ENCODE results near the gene FAM131A.

The FAM131A gene

DNA sequence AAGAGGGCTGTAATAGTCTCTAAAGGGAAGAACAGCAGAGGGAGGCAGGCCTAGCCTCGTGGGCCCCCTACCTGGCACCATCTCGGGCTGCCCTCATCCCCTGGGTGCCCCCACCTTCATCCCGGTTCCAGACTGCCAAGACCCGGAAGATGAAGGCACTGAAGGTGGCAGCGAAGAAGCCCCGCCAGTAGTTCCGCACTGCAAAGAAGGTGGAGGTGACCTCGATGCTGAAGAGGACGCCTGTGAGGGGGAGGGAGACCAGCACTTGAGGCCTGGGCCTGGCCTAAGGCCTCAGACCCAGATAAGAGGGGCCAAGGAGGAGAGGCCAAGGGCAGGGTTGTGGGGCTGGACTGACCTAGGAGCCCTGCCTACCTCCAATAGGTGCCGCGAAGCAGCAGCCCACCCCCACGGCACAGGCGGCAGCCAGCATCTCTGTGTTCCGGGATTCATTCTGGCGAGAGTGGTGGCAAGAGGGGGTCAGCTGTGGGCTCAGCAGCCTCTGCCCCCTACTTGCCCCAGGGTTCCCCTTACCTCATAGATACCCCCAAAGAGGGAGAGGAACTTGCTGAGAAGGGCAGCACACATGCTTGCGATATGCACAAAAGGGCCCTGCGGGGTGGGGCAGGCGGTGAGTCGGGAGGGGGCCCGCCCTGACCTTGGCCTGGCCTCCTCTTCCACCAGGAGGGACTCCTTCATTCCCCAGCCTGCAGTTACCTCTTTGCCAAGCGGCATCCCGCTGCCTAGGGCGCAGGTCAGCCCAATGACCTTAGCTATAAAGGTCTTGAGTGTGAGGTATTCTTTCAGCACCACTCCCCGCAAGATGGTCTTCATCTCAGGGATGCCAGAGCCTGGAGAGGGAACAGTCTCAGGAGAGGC, 20.1 kb downstream of the FAM131A start:
- no peak for DNase-seq (ENCODE audit: low spot score)

DNA sequence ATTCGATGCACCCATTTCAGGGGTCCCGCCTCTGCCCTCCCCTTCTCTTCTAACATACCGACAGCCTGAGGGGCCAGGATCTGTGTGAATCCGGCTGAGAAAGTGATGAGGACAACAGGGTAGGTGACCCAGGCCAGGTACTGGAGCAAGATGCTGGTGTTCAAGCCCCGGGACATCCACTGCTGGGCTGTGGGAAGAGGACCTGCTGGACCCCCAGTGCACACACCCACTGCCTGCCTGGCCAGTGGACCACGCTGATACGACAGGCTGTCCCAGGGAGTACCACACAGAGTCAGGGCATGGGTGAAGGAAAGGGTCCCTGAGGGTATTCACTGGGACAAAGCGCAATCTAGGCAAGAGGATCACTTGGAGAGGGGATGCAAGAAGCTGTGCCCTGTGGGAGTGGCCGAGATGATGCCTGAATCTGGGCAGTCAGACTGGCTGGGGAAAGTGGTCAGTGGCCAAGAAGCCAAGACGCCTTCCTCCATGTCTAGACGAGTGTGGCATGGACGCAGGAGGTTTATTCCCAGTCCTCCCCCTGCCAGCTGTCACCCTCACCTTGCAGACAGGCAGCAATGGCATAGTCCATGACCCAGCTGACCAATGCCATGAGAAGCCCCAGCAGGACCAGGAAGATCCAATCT, 20.8 kb downstream of the FAM131A start:
- DNase-seq (ENCODE audit: low spot score), result no peak

DNA sequence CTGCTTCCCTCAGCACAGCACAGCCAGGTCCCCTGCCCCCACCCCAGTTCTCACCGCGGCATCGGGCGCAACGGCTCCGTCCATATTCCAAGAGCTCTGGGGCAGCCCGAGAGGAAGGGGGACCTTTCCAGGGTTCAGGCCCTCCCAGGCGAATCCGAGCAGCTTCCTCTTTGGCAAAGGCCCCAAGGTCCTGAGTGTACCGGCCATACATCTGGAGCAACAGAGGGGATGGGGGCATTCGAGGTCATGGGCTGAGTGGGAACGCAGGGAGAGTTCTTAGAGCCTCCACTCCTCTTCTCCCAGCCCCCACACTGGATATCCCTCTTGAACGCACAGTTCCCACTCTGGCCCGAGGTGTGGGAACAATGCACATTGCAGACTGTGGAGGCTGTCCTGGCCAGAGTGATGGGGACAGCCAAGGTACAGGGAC, 21.5 kb downstream of the FAM131A start:
- DNase-seq (ENCODE audit: low spot score), result no peak

DNA sequence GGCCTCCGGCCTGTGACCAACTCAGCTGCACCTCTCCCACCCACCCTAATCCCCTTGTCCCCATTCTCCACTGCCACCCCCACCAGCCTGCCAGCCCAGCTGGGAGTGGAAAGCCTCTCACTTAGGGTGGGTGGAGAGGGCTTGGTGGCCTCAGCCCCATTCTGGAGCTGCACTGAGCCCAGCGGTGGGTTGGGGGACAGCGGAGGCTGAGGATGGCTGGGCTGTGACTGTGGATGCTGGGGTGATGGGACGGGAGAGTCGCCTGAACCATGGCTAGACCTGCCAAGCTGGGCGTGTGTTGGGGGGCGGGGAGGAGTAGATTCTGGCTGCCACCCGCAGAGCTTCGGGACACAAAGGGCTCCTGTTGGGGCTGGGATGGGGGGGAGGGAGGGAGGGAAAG, 22.2 kb downstream of the FAM131A start:
- DNase-seq (ENCODE audit: low spot score), result no peak

DNA sequence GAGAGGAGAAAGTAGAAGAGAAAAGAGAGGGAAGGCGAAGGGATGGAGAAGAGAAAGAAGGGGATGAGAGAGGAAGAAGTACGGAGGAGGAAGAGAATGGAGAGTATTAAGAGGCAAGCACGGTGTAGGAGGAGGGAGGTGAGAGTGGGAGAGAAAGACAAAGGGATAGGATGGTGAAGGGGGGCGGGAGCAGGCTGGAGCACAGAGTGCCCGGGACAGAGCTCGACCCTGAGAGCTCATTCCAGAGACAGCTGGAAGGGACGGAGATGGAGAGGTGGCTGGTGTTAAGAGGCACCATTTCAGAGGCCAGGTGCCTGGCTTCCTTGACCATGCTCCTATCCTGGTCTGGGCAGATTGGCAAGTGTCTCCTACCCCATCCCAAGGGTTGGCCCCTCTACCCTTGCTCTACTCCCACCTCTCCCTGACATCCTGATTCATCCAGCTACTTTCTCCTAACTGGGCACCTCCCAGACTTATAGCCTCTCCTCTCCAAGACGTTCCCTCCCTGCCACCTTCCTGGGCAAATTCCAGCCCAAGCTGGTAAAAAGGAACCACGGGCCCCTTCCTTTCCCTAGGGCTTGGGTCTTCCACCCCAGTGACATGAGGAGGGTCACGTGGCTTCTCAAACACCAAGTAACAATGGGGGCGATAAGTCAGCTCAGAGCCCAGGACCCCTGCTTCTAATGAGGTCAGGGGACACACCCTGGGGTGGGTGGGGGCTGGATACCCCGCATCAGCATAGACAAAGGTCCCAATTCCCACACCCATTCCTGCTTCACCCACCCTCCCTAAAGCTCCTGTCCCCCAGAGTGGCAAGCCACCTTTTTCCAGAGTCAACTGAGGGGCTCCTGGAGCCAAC, 22.9 kb downstream of the FAM131A start:
- no peak for DNase-seq (ENCODE audit: low spot score)

DNA sequence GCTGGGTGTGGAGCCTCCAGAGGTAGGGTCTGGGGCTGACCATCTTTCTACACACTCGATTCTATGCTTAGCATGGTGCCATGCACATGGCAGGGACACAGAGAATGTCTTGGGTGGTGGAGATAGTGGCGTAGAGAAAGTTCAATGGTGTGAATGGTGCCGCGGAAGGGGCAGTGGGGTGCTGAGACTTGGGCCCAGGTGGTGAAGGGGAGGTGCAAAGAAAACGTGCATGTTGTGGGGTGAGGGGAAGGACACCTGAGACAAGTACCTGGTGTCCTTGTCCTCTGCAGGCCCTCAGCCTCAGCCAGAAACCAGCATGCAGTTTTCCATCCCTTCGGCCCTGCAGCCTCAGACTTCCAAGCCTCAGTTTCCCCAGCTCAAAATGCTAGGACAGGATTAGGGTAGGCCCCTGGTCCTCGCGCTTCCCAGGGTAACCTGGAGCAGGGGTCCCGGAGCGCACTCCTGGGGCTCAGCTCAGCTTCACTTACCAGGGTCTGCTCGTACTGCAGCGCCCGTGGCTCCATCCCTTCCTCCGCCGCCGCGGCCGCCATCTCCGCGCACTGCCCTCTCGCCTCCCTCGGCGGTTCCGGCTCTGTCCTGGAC, 23.6 kb downstream of the FAM131A start:
- no peak for DNase-seq (ENCODE audit: low spot score)

DNA sequence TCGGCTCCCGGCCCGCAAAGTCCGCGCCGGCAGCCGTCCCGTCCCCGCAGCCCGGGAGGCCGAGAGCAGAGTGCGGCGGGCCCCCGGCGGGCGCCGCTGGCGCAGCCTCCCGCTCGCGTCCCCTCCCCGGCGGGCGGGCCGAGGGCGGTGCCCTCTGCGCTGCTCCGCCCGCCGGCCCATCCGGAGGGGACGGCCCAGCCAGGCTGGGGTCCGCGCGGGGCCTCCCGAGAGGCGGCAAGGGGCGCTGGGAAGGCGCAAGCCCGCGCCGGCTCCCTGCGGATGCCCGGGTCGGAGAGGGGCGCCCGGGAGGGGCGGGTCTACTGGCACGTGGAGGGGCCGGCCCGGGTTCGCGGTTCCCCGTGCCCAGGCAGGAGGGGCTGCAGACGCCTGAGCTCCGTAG, 24.1 kb downstream of the FAM131A start, which contains the start of the genes CLCN2 and POLR2H:
Gene CLCN2, minus strand, starts transcription at position 74 of the 400 bp plus-strand sequence. CDS start 126 bp downstream, outside the sequence.
Gene POLR2H, plus strand, starts transcription at position 179 of the 400 bp plus-strand sequence. CDS start 1,783 bp downstream, outside the sequence.
- peak; percentile 83 for DNase-seq (ENCODE audit: low spot score)

DNA sequence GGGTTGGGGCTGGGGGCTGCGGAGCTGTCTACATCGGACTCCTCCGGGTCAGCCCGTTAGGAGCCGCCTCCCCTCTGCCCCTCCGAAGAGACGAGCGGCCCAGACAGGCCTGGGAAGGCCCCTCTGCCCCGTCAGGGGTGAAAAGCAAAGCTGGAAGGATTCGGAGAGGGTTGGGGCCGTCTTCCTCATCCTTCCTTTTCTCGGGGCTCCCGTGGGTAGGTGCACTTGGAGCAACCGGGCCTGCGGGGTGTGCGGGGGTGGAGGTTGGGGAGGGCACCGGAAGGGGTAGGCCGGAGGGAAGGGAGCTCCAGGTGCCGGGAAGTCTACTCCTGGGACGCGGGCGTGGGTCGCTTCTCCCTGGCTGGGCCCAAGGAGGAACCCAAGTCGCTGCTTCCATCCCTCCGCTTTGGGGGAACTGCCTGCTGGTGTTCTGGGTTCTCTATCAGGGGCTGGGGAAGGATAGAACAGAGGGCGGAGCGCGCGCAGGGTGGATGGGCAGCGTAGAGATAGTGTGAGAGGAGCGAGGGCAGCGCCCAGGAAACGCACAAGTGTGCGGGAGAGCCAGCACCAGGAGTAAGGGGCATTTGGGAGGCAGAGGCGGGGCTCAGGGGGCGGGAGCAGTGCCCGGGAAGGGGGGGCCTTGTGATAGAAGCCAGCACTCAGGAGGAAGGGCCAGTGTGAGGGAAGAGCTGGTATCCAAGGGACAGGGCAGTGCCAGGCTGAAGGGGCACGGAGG, 24.7 kb downstream of the FAM131A start:
- DNase-seq (ENCODE audit: low spot score), result no peak

DNA sequence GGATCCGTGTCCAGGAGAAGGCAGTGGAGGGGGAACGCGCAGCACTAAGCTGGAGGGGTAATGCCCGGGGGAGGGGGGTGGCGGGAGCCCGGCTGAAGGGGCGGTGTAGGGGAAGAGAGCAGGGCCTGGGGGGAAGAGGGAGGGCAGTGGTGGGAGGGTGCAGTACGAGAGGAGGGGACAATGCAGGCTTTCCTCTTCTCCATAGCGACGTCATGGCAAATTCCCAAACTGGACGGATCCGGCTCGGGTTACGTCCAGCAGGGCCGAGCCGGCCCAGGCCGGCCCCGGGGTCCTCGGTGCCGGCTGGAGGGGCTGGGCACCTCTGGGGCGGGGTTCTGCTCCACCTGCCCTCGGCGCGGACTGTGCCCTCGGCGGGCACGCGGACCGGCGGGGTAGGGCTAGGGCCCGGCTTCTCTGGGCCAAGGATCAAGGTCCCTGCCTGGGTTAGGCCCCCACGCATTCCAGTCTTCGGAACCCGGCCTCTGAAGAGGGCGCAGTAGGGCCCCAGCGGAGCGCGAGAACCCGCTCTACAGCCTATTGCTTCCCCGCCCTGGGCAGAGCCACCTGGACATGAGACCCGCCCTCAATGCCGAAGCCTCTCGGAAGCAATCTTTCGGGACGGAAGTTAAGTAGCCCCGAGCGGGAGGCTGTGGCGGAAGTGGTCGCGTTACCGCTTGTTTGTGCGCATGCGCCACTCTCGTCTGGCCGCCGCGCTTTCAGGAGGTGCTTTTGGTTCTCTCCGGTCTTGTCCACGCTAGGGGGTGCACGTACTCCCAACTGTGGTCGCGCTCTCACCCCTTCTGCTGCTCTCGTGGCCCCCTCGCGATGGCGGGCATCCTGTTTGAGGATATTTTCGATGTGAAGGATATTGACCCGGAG, 25.5 kb downstream of the FAM131A start:
- peak; percentile 95 for DNase-seq (ENCODE audit: low spot score)

DNA sequence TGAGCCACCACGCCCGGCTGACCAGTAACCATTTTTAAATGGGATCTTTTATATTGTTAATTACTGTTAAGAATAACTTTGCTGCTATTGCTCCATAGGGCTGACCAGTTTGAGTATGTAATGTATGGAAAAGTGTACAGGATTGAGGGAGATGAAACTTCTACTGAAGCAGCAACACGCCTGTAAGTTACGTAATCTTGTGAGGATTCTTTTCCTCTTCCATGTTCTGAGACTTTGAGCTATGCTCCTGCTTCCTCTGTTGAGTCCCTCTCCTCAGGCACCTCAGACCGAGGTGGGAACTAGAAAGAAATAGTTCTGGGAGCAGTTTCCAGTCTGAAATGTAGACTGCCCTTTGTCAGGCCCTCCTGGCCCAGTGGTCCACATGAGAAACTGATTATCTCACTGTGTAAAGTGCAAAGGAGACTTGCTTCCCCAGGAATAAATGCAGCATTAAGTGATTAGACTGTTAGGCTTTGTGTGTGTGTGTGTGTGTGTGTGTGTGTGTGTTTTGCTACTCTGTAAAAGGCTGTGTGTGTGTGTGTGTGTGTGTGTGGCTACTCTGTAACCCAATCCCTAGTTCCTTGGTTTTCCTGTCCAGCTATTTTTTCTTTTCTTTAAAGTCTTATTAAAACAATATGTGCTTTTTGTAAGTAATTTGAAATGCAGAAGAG, 29.4 kb downstream of the FAM131A start:
- DNase-seq (ENCODE audit: low spot score), result no peak

DNA sequence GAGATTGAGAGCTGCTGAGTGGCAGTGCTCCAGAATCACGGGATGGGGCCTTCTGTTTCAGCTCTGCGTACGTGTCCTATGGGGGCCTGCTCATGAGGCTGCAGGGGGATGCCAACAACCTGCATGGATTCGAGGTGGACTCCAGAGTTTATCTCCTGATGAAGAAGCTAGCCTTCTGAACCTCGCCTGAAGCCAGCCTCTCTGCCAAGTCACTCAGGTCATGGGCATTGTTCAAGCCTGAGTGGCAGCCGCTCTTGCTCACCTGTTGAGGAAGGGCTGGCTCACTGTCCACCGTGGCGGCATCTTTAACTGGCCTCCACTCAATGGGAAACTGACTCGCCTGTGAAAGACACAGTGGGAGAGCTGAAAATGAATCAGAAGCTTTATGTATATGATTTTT, 30.7 kb downstream of the FAM131A start:
- no peak for DNase-seq (ENCODE audit: low spot score)

DNA sequence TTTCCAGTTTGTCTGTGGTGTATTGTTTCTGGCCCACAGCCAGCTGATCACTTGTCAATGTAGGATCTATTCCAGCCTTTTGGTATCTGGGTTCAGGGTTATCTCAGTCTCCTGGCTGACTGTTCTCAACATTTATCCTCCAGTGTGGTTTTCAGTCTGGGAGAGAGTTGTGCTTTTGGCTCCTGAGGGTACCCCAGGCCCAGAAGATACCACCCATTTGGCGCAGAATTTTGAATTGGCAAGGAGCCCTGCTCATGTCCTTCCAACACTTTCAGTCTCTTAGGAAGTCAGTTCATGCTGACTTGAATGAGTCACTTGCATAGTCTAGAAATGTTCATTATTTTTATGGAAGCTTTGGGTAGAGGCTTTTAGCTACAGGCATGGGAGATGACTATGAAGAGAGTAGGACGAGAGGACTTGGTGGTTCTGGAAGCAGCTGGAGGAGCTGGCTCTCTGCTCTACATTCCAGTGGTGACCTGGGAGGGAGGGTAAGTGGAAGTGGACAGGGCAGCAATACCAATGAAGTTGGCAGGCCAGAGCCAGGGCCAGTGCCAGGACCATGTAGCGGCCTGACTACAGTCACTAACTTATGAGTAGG, 31.3 kb downstream of the FAM131A start:
- DNase-seq (ENCODE audit: low spot score), result no peak

DNA sequence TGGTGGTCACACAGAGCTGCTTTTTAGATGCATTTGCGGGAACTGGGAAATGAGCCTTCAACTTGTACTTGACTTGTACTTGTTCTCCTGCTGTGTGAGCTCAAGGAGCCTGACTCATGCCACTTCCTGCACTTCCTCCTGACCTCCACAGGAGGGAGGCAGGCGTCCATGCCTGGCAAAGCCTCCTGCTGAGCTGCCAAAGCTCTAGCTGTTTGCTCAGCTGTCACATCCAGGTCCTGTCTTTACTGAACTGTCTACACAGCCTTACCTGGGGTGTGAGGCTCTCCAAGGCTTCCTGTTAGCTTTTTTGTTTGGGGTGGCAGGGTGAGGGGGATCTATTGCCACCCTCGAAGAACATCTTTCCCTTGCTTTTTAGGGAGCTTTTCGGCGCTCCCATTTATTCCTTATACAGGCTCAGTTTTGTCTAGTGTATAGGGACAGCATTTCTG, 34.2 kb downstream of the FAM131A start:
- peak; percentile 89 for DNase-seq (ENCODE audit: low spot score)

DNA sequence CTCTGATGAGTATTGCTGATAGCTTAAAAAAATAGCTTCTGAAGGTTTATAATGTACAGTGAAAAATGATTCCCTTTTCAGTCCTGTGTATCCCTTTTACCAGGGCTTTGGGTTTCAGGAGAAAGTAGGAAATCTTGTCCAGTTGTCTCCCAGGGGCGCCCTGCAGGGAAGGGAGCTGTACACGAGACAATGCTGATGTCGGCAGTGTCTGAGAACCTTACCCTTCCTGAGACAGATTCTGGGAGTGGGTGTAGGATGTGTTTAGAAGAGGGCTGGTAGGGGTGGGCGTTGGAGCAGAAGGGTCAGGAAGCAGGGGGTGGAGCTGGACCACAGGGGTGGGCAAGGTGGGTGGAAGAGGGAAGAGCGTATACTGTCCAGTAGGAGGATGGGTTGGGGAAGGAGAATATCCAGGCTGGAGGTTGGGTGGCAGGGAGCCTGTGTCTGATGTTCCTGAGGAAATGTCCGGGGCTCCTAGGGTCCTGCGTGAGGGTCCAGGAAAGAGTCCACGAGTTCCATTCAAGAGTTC, 35.0 kb downstream of the FAM131A start:
- DNase-seq (ENCODE audit: low spot score), result no peak

DNA sequence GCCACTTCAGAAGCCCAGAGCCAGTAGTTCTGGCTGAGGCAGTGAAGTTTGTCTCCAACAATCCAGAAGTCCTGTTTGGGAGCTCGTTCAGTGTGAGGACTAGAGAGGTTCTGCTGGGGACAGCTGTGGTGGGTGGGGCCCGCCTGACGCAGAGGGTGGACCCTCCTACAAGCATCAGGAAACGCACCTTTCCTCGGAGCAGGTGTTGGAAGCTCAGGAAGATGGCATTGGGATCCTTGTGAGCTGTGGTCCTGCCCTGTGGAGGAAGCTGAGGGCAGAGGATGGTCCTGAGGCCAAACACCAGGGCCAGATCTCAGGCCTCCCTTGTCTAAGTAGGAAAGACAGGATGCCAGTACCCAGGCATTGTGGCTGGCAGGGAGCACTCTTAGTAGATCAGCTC, 35.5 kb downstream of the FAM131A start:
- no peak for DNase-seq (ENCODE audit: low spot score)

DNA sequence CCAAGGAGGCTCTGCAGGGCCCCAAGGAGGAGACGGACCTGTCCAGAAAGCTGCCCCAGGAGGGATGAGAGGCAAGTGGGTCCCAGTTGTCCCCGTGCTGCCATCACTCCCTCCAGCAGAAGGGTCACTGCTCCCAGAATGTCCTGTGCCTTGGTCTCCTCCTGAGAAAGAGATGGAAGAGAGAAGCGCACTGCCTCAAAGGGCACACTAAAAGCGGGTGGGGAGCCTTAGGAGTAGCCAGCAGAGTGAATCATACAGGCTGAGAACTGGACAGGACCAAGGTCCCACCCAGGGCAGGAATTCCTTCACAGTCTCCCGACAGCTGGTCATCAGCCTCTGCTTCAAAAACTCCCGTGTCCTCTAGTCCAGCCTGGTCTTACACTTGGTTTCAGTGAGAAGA, 36.0 kb downstream of the FAM131A start:
- no peak for DNase-seq (ENCODE audit: low spot score)

DNA sequence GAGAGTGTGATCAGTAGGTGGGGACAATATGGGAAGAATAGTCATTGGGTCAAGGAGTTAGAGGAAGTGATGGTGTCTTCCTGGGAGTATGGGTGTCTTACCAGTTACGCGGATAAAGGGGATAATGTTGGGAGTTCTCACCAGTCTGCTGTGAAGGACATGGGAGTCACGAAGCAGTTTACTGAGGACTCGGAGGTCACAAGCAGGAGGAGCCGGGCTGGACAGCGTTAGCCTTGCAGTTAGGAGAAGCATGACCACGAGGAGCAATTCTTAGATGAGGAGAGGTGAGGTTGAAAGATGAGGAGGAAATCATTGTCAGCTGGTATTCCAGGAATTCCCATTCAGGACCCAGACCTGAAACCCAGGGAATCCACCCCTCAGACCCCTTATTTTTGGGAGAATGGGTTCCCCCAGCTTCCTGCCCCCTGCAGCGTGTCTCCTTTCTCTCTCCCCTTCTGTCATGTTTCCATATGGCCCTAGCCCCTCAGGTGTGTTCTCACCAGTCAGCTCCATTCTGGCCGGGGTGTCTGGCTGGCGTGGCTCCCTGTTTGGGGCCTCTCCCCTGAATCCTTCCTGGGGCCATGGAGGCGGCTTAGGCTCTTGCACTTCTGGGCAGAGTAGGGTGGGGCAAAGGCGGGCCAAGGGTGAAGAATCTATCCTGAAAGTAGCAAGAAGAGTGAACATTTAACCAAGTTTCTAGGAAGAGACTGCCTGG, 38.5 kb downstream of the FAM131A start:
- DNase-seq (ENCODE audit: low spot score), result no peak

DNA sequence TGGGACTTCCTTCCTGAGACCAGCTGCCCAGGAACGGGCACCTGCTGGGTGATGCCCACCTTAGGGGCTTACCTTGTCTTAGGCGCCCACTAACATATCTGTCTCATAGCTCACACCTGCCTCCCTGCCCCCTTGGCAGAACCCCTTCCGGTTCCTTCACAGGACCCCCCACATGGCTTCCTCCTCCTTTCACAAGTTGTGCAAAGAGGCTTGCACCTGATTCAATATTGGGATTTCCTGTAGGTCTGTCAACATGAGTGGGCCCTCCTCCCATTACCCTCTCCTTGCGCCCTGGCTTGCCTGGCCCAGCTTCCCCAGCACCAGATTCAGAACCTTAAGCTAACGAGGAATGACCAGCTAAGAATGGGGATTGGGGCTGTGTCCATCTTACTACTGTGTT, 40.0 kb downstream of the FAM131A start:
- DNase-seq (ENCODE audit: low spot score), result no peak

Data from iPS-NIHi11 (cell line).